GM19238 (cell line): Measurements from ENCODE around the gene SMIM14.
"Not testable (repeated sequence)": the region's sequence is repeated elsewhere in the genome, so short reads cannot be mapped to it uniquely, and the experiment has no call there.

Experiments used
- DNase-seq: peaks from one replicate; pipeline ENCODE4 v3.0.0; 2011; ENCODE audit warnings: low spot score; ENCODE audit not compliant: insufficient read length

Gene SMIM14

GRCh38 chr4:39648213-39648612, 9.5 kb upstream of the SMIM14 start:
- no peak for DNase-seq

GRCh38 chr4:39642885-39643552, 4.4 kb upstream of the SMIM14 start:
- no peak for DNase-seq

GRCh38 chr4:39641451-39641850, 2.8 kb upstream of the SMIM14 start:
- DNase-seq: no peak

DNA sequence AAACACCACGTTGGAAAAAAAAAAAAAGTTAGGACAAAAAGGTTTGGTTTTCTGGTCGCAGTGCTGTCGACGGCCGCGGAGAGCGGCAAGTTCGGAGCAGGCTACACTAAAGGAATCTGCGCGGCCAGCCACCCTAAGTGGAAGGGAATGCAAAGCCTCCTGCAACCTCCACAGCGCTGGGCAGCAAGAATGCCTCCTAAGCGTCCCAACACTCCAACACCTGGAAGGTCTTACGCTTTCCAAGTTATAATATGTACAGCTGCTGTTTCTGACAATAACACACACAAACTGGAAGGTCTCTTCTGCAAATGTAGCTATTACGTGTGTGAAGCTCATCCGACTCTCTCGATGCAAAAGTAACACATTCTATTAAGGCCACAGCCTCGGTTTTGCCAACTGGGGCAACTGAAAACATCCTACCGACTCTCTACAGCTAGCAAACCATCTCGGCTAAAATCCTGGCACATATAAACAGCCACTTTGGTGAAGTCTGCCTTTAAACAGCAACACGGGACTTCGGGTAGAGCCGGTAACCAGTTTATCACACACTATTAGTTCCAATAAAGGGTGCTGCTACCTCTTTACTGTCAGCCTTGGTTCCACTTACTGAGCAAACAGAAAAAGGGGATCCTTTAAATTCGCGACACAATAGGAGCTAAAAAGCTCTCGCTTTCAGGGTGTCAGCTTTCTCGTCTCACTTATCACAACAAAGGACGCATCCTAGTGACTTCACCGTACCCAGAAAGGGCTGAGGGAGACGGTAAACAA, 895 bp downstream of the SMIM14 start:
- DNase-seq: no peak

DNA sequence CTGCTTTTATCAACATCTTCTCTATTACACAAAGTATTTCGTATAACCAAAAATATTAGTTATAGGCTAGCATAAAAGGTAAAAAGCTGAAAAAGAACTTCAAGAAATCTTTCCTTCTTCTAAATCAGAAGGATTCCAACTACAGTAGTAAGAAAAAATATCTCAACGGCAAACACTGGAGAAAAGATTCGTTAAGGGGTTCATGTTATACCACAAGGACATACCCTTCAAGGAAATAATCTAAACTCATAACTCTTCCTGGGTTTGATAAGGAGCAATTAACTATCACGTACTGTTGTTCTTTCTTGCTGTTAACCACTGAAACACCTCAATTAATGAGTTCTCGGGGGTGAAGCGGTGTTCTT, 1.5 kb downstream of the SMIM14 start:
- no peak for DNase-seq

GRCh38 chr4:39636531-39637184, 2.0 kb downstream of the SMIM14 start:
- no peak for DNase-seq

GRCh38 chr4:39635023-39635422, 3.6 kb downstream of the SMIM14 start:
- DNase-seq: no peak

- DNase-seq: no peak
Observed at GRCh38 chr4:39631700-39632079, 7.0 kb downstream of the SMIM14 start.

DNA sequence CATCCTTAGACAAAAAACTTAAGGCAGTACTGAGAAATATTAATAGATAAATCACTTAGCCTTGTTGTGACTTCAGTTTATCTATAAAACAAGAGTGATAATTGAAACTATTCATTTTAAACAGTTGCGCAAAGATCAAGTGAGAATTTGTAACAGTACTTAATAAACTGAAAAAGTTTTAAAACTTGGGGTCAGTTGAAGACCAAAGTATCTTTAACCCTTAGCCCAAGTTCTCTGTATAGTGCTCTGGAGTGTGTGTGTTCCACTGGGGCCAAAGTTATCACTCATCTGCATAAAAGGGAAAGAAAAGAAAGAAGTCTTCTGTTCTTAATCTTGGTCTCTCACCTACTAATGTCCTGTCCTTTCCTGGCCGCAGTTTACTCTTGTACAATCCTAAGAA, 11.3 kb downstream of the SMIM14 start:
- no peak for DNase-seq

- DNase-seq: no peak
Observed at GRCh38 chr4:39626913-39627312, 11.8 kb downstream of the SMIM14 start.

- DNase-seq: no peak
Observed at GRCh38 chr4:39626261-39626660, 12.4 kb downstream of the SMIM14 start.

DNA sequence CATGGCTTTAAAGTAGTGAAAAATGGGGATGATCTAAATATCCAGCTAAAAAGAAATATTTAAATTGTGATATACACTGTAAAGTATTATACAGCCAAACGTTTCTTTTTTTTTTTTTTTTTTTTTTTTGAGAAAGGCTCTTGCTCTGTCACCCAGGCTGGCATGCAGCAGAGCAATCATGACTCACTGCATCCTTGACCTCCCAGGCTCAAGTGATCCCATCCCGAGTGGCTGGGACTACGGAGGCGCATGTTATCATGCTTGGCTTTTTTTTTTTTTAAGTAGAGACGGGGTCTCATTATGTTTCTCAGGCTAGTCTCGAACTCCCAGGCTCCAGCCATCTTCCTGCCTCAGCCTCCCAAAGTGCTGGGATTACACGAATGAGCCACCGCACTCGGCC, 17.1 kb downstream of the SMIM14 start:
- DNase-seq: no peak

- DNase-seq: no peak
Observed at GRCh38 chr4:39620551-39621313, 17.9 kb downstream of the SMIM14 start.

DNA sequence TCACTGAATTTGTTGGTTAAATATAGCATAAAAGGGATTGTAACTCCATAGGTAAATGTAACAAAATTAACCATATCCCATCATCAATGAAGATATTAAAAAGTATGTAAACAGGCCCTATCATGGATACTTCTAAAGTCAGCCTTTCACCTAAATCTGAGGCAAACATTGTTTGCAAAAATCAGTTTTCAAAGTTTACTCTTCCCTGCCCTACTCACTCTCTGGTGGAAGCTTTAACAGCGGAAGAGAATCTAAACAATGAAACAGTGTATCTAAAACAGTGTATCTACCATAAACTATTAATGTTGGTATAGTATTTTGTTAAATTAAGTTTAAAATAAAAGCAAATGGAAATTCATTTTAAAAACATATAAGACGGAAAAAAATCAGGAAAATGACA, 21.1 kb downstream of the SMIM14 start:
- no peak for DNase-seq

- DNase-seq: no peak
Observed at GRCh38 chr4:39616651-39617050, 22.0 kb downstream of the SMIM14 start.

- not testable (repeated sequence) for DNase-seq
Observed at GRCh38 chr4:39616112-39616511, 22.6 kb downstream of the SMIM14 start.

- no peak for DNase-seq
Observed at GRCh38 chr4:39614487-39615162, 24.0 kb downstream of the SMIM14 start.

DNA sequence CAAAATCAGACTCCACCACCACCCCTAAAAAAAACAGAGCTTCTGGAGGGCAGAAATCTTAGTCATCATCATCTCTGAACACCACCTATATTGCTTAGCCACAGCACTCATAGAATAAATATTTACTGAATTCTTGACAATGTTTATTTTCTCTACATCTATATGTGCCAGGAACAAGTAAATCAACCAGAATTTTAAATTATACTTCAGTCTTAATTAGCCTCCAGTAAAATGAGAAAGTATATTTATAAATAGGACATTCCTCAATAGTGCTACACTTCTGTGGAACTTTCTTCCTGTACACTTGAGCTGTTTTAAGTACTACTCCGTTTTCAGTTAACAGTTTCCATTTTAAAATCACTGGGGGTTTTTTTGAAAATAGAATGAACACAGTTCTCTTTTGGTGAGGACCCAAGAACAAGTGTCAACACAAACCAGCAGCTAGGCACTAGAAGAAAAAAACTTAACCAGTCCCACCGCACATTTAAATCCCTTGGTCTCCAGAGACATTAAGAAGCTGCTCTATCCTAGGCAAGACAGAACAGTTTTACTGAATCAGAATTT, 25.5 kb downstream of the SMIM14 start:
- no peak for DNase-seq

- peak; percentile 14 for DNase-seq
Observed at GRCh38 chr4:39609454-39609931, 29.2 kb downstream of the SMIM14 start.

DNA sequence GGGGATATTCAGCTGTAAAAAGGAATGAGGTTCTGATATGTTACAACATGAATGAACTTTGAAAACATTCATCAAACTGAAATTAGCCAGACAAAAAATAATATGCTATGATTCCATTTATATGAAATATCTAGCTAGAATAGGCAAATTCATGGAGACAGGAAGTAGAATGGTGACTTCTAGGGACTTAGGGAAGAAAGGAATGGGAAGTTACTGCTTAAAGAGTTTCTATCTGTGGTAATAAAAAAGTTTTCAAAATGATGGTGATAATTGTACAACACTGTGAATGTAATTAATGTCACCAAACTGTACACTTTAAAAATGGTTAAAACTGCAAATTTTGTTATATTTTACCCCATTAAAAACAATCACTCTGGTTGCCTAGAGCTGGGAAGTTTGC, 30.2 kb downstream of the SMIM14 start:
- DNase-seq: no peak

DNA sequence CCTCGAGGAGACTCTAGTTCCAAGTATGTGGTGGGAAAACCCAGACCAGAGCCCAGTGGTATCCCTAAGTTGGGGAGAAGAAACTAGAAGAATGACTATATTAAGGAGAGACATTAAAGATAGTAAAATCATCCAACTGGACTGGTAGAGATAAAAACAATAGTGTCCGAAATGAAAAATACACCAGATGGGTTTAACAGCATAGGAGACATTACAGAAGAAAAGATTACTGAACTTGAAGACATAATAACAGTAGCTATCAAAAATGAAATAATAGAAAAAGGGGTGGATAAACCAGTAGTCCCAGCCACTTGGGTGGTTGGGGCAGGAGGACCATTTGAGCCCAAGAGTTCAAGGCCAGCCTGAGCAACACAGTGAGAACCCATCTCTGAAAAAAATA, 31.9 kb downstream of the SMIM14 start:
- no peak for DNase-seq
